ENCODE data around the gene PRR33. TPM values are rescaled to one million over a fixed set of nuclear protein-coding genes. Genes with fewer than 3 reads are reported as not detected.
A peak's percentile ranks its signal among the peaks of the same experiment; 100 is the strongest.

PRR33 gene
- total and polyA plus RNA-seq, 10 of the 15 experiments (the other 5 are each of a cell fraction or from before 2014, with no cell fraction given) = 0.02 to 1.0 (median 0.38) TPM; not detected in 6

DNA sequence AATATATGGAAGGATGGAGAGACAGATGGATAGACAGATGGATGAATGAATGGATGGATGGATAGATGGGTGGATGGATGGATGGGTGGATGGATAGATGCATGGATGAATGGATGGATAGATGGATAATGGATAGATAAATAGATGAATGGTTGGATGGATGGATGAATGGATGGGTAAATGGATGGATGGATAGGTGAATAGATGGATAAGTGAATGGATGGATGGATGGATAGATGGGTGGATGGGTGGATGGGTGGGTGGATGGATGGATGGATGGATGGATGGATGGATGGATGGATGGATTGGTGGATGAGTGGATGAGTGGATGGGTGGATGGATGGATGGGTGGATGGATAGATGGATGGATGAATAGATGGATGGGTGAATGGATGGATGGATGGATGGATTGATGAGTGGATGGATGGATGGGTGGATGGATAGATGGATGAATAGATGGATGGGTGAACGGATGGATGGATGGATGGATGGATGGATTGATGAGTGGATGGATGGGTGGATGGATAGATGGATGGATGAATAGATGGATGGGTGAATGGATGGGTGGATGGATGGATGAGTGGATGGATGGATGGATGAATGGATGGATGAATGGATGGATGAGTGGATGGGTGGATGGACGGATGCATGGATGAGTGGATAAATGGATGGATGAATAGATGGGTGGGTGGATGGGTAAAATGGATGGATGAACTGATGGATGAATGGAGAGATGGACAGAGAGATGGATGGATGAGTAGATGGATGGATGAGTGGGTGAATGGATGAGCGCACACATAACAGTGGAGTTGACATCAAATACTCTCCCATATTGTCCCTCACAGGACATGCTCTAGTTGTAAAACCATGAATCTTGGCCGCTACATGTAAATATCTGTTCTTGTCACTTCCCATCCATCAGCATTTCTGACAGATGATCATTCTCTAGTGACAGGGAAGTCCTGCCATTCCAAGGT is 30.0 kb downstream of the PRR33 start:
- FAIRE-seq (peak; percentile 56), DNase-seq (ENCODE audit: low read depth, low spot score) (no peak), ATAC-seq (no peak)
- Histone ChIP-seq H3K27me3 (replicated peaks in 1 of 2; ENCODE audit: control insufficient read depth in 2 of 2, insufficient read depth in 2 of 2, low read length in 1 of 2) (no peaks in the 10 kb centered on the region), H3K9ac (ENCODE audit: control insufficient read depth, insufficient read depth, low read length) (no peak overlapping the region), H3K4me3 (no peak overlapping the region), H3K79me2 (ENCODE audit: control insufficient read depth, insufficient read depth, low read length) (peaks cover 62% of the 10 kb centered on the region), H3K36me3 (ENCODE audit: control insufficient read depth in 2 of 2, insufficient read depth in 2 of 2, low read length in 1 of 2) (peaks cover 3 to 9% of the 10 kb centered on the region in 2 experiments; a peak in 3 of 4 replicates), H3K4me1 (ENCODE audit: control insufficient read depth, insufficient read depth, low read length) (peaks cover 10% of the 10 kb centered on the region), H2AFZ (ENCODE audit: control insufficient read depth, low read depth, low read length) (no peak overlapping the region), H4K20me1 (ENCODE audit: control insufficient read depth, insufficient read depth) (peaks cover 18% of the 10 kb centered on the region), H3K9me3 (replicated peaks; ENCODE audit: control insufficient read depth, insufficient read depth, low read length) (no peaks in the 10 kb centered on the region), H3K27ac (ENCODE audit: control insufficient read depth, insufficient read depth) (no peak overlapping the region), H3K4me2 (ENCODE audit: control insufficient read depth, insufficient read depth) (no peak overlapping the region)
- intact Hi-C loops (cut with micrococcal nuclease; ENCODE audit: unreplicated experiment) = no loop called here
- TSS peak; percentile 31 for BruUV-seq (replicated peaks)
- 94% methylated on average over 4 of the region's 4 CpGs for WGBS (ENCODE audit: insufficient coverage, insufficient replicate concordance, low lambda C conversion rate, missing lambda C conversion rate)
- SMC1A ChIA-PET (ENCODE audit: uncharacterized antibody, unreplicated experiment) = no interaction called here
- in situ Hi-C loops (cut with MboI) = no loop called here
- CTCF ChIA-PET = no interaction called here
- POLR2A ChIA-PET = no interaction called here
- TF ChIP-seq, protein P1, sequence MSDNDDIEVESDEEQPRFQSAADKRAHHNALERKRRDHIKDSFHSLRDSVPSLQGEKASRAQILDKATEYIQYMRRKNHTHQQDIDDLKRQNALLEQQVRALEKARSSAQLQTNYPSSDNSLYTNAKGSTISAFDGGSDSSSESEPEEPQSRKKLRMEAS (IDR thresholded peaks at IDR 0.05; ENCODE audit: low read depth, low read length) = no peak
- TF ChIP-seq HDGF (IDR thresholded peaks at IDR 0.05) = peak; percentile 64; the same call in 1 of the 2 replicates
- peak; percentile 87 for TF ChIP-seq POLR2AphosphoS5 (IDR thresholded peaks at IDR 0.05; ENCODE audit: low read length)
- RAD21 ChIA-PET (ENCODE audit: unreplicated experiment) = no interaction called here

DNA sequence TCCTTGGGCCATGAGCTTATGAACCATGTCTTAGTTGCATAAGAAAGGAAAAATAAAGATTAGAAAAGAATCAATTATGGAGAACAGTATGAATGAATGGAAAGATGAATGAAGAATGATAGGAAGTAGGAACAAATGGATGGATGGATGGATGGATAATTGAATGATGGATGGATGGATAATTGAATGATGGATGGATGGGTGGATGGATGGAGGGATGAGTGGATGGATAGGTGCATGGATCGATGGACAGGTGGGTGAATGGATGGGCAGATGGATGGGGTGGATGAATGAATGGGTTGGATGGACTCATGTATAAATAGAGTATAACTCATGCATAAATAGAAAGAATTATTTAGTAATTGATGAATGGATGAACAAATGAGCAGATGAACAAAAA is 31.6 kb downstream of the PRR33 start:
- H2AFZ ChIP-seq (ENCODE audit: control insufficient read depth, low read depth, low read length) = no peak overlapping the region
- FAIRE-seq = no peak
- H3K27me3 ChIP-seq (replicated peaks in 1 of 2; ENCODE audit: control insufficient read depth in 2 of 2, insufficient read depth in 2 of 2, low read length in 1 of 2) = no peaks in the 10 kb centered on the region
- no TSS peak for BruUV-seq (replicated peaks)
- H3K79me2 ChIP-seq (ENCODE audit: control insufficient read depth, insufficient read depth, low read length) = peaks cover 78% of the 10 kb centered on the region
- ChIA-PET POLR2A (no interaction called here), SMC1A (ENCODE audit: uncharacterized antibody, unreplicated experiment) (no interaction called here), CTCF (interaction anchor here (2.1 kb wide), 1 partner anchor 10 kb away, joined by 4 read pairs; no protein-coding TSS in a partner anchor), RAD21 (ENCODE audit: unreplicated experiment) (no interaction called here)
- H3K9me3 ChIP-seq (replicated peaks; ENCODE audit: control insufficient read depth, insufficient read depth, low read length) = no peaks in the 10 kb centered on the region
- DNase-seq (ENCODE audit: low read depth, low spot score) = no peak
- peaks cover 26% of the 10 kb centered on the region for H3K4me1 ChIP-seq (ENCODE audit: control insufficient read depth, insufficient read depth, low read length)
- peaks cover 5 to 6% of the 10 kb centered on the region in 2 experiments; a peak in 3 of 4 replicates for H3K36me3 ChIP-seq (ENCODE audit: control insufficient read depth in 2 of 2, insufficient read depth in 2 of 2, low read length in 1 of 2)
- H3K4me2 ChIP-seq (ENCODE audit: control insufficient read depth, insufficient read depth) = no peak overlapping the region
- H3K9ac ChIP-seq (ENCODE audit: control insufficient read depth, insufficient read depth, low read length) = no peak overlapping the region
- intact Hi-C loops (cut with micrococcal nuclease; ENCODE audit: unreplicated experiment) = no loop called here
- in situ Hi-C loops (cut with MboI) = no loop called here
- H3K4me3 ChIP-seq = no peak overlapping the region
- no peak overlapping the region for H3K27ac ChIP-seq (ENCODE audit: control insufficient read depth, insufficient read depth)
- WGBS (ENCODE audit: insufficient coverage, insufficient replicate concordance, low lambda C conversion rate, missing lambda C conversion rate) = 100% methylated on average over 1 of the region's 1 CpG
- peaks cover 26% of the 10 kb centered on the region for H4K20me1 ChIP-seq (ENCODE audit: control insufficient read depth, insufficient read depth)
- ATAC-seq = no peak
- TF ChIP-seq MYC (IDR thresholded peaks at IDR 0.05; ENCODE audit: insufficient read depth, insufficient read length, insufficient replicate concordance, low read length, severe bottlenecking) (no peak), ZNF384 (IDR thresholded peaks at IDR 0.05; ENCODE audit: borderline replicate concordance, low read depth, low read length) (no peak), CREB1 (IDR thresholded peaks at IDR 0.05; ENCODE audit: low read depth) (no peak), MEF2A (IDR thresholded peaks at IDR 0.05; ENCODE audit: insufficient read depth, low read depth, low read length) (no peak), RFX5 (IDR thresholded peaks at IDR 0.05; ENCODE audit: low read depth, low read length) (no peak), LARP7 (IDR thresholded peaks at IDR 0.05) (no peak)
- TF ChIP-seq, protein P2, sequence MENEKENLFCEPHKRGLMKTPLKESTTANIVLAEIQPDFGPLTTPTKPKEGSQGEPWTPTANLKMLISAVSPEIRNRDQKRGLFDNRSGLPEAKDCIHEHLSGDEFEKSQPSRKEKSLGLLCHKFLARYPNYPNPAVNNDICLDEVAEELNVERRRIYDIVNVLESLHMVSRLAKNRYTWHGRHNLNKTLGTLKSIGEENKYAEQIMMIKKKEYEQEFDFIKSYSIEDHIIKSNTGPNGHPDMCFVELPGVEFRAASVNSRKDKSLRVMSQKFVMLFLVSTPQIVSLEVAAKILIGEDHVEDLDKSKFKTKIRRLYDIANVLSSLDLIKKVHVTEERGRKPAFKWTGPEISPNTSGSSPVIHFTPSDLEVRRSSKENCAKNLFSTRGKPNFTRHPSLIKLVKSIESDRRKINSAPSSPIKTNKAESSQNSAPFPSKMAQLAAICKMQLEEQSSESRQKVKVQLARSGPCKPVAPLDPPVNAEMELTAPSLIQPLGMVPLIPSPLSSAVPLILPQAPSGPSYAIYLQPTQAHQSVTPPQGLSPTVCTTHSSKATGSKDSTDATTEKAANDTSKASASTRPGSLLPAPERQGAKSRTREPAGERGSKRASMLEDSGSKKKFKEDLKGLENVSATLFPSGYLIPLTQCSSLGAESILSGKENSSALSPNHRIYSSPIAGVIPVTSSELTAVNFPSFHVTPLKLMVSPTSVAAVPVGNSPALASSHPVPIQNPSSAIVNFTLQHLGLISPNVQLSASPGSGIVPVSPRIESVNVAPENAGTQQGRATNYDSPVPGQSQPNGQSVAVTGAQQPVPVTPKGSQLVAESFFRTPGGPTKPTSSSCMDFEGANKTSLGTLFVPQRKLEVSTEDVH (IDR thresholded peaks at IDR 0.05; ENCODE audit: low read depth, partially characterized antibody) = no peak
